Left lung (tissue), 10 donors: Measurements from ENCODE around the gene HECTD1. TPM values are rescaled to one million over a fixed set of nuclear protein-coding genes. Genes with fewer than 3 reads are reported as not detected.

Experiments
- ATAC-seq: fragments of 200-7000 bp; cut with Tn5 transposase; one replicate; pipeline ENCODE4 v1.9.1; 2020; ENCODE audit warnings: moderate library complexity
- DNase-seq, 4 donors: peaks; one replicate each; pipeline ENCODE4 v3.0.0-alpha.2; 2013 to 2020
- H3K27ac ChIP-seq, 2 donors: fragments of 200-600 bp; sonication (generic) in 1 of 2; one replicate each; pipeline versions ENCODE4 v1.5.0 to v1.8.0; 2020 to 2021
- H3K27me3 ChIP-seq, 2 donors: fragments of 200-600 bp; sonication (generic) in 1 of 2; one replicate each; pipeline versions ENCODE4 v1.5.0 to v1.8.0; 2020 to 2021
- H3K36me3 ChIP-seq, 2 donors: fragments of 200-600 bp; sonication (generic) in 1 of 2; one replicate each; pipeline versions ENCODE4 v1.5.0 to v1.8.0; 2020 to 2021
- H3K4me1 ChIP-seq, 2 donors: fragments of 200-600 bp; one replicate each; pipeline ENCODE4 v1.8.0; 2021
- H3K4me3 ChIP-seq, 2 donors: fragments of 200-600 bp; sonication (generic) in 1 of 2; one replicate each; pipeline versions ENCODE4 v1.5.0 to v1.8.0; 2020 to 2021; ENCODE audit warnings: mild to moderate bottlenecking in 1 of 2
- H3K9me3 ChIP-seq, 2 donors: fragments of 200-600 bp; sonication (generic) in 1 of 2; one replicate each; pipeline versions ENCODE4 v1.5.0 to v1.8.0; 2020 to 2021
- CTCF ChIP-seq, 2 donors: fragments of 200-600 bp; sonication (generic) in 1 of 2; IDR thresholded peaks; one replicate each; pipeline versions ENCODE4 v1.5.0 to v1.8.0; 2021; ENCODE audit warnings: antibody characterized with exemption in 2 of 2
- intact Hi-C, 2 donors: fragments of 100-400 bp; cut with DNase I; formaldehyde crosslinking; loops; one replicate each; pipeline versions ENCODE4 v1.11.2 to v1.14.2; 2022
- polyA plus RNA-seq, 6 donors: library from polyadenylated mRNA; unstranded; fragments of 120-200 nt; gene quantifications; one replicate each; pipeline ENCODE4 v1.2.1, GENCODE V29; 2013; ENCODE audit not compliant: insufficient read length in 6 of 6
- total RNA-seq, 2 donors: library from RNA; stranded (reverse); fragmentation: NEBNext Ultra II Directional; extraction: Animal tissue kit (Norgen Biotek cat#: 25700); gene quantifications; one replicate each; pipeline ENCODE4 v1.2.1, GENCODE V29; 2021
- donor health status: DM: no; HTN: yes; CAD: no.
- donor health status: DM: no; HTN: no; CAD: no.

Gene HECTD1
- total and polyA plus RNA-seq, 8 donors, result 160 to 203 (median 192) TPM

GRCh38 chr14:31125231-31125630 lies 82.4 kb downstream of the HECTD1 start:
- no peak for TF ChIP-seq CTCF (IDR thresholded peaks at IDR 0.05)
- ATAC-seq, result no peak
- Histone ChIP-seq H3K27me3 (no peaks in the 10 kb centered on the region), H3K36me3 (peaks cover 0 to 96% of the 10 kb centered on the region in 2 donors), H3K4me3 (no peak overlapping the region), H3K9me3 (no peaks in the 10 kb centered on the region), H3K27ac (no peak overlapping the region), H3K4me1 (peaks cover 0 to 20% of the 10 kb centered on the region in 2 donors)
- intact Hi-C loops, result no loop called here
- DNase-seq, result no peak

DNA sequence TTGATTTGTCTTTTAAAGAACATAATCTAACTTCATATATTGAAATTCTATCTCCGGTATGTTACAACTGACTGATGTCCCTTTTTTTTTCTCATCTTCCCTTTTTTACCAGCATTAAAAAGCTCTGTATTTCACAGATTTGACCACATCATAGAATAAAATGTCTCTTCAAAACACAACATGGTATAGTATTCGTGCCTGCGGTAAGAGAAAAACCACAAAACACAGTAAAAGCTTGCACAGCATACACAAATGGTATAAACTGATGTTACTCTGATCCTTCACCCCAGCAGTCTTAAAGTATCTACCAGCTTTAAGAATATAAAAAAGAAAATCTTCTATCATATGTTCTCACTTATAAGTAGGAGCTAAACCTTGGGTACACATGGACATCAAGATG lies 83.4 kb downstream of the HECTD1 start:
- no peak for ATAC-seq

GRCh38 chr14:31122921-31123320 lies 84.7 kb downstream of the HECTD1 start:
- no peak overlapping the region for H3K4me3 ChIP-seq
- H3K36me3 ChIP-seq, result peaks cover 0 to 97% of the 10 kb centered on the region in 2 donors
- no peaks in the 10 kb centered on the region for H3K9me3 ChIP-seq
- intact Hi-C loops, result no loop called here
- DNase-seq (no peak), ATAC-seq (no peak)
- no peak for TF ChIP-seq CTCF (IDR thresholded peaks at IDR 0.05)
- peaks cover 0 to 5% of the 10 kb centered on the region in 2 donors for H3K4me1 ChIP-seq
- H3K27ac ChIP-seq, result no peak overlapping the region
- no peaks in the 10 kb centered on the region for H3K27me3 ChIP-seq

More for the DNA sequence above, 83.4 kb downstream of the HECTD1 start:
- no peak for DNase-seq
- peaks cover 0 to 97% of the 10 kb centered on the region in 2 donors for H3K36me3 ChIP-seq
- no peak for TF ChIP-seq CTCF (IDR thresholded peaks at IDR 0.05)
- H3K9me3 ChIP-seq, result no peaks in the 10 kb centered on the region
- peaks cover 0 to 18% of the 10 kb centered on the region in 2 donors for H3K4me1 ChIP-seq
- no peaks in the 10 kb centered on the region for H3K27me3 ChIP-seq
- no peak overlapping the region for H3K4me3 ChIP-seq
- intact Hi-C loops, result no loop called here
- H3K27ac ChIP-seq, result no peak overlapping the region

DNA sequence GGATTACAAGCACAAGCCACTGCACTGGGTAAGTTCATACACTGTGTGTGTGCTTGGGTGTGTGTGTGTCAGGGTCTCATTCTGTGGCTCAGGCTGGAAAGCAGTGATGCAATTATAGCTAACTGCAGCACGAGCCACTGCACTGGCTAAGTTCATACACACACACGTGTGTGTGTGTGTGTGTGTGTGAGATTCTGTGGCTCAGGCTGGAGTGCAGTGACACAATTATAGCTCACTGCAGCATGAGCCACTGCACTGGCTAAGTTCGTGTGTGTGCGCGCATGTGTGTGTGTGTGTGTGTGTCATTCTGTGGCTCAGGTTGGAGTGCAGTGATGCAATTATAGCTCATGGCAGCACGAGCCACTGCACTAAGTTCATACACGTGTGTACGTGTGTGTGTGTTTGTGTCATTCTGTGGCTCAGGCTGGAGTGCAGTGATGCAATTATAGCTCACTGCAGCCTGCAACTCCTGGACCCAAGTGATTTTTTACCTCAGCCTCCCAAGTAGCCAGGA lies 85.4 kb downstream of the HECTD1 start:
- H3K9me3 ChIP-seq, result no peaks in the 10 kb centered on the region
- no peaks in the 10 kb centered on the region for H3K27me3 ChIP-seq
- intact Hi-C loops, result no loop called here
- peaks cover 0 to 97% of the 10 kb centered on the region in 2 donors for H3K36me3 ChIP-seq
- peak; percentile 52 for ATAC-seq
- no peaks in the 10 kb centered on the region for H3K4me1 ChIP-seq
- no peak overlapping the region for H3K27ac ChIP-seq
- peak in 1 of 4 donors; percentile 5 for DNase-seq
- no peak overlapping the region for H3K4me3 ChIP-seq
- TF ChIP-seq CTCF (IDR thresholded peaks at IDR 0.05), result no peak

GRCh38 chr14:31118892-31119291 lies 88.7 kb downstream of the HECTD1 start:
- no peaks in the 10 kb centered on the region for H3K9me3 ChIP-seq
- H3K36me3 ChIP-seq, result peaks cover 4 to 100% of the 10 kb centered on the region in 2 donors
- no peaks in the 10 kb centered on the region for H3K27me3 ChIP-seq
- ATAC-seq (no peak), DNase-seq (no peak)
- intact Hi-C loops, result no loop called here
- H3K4me3 ChIP-seq, result no peak overlapping the region
- no peaks in the 10 kb centered on the region for H3K4me1 ChIP-seq
- no peak overlapping the region for H3K27ac ChIP-seq
- TF ChIP-seq CTCF (IDR thresholded peaks at IDR 0.05), result no peak
